GM21723 (cell line): ENCODE measurements around the gene PALMD.

Experiments
- ATAC-seq: cut with Tn5 transposase; IDR thresholded peaks from one replicate; pipeline ENCODE4 v1.9.1; 2021; ENCODE audit warnings: mild to moderate bottlenecking, moderate library complexity; ENCODE audit not compliant: unreplicated experiment

The PALMD gene

GRCh38 chr1:99738858-99739465 is 93.0 kb downstream of the PALMD start:
- ATAC-seq: no peak

- ATAC-seq: no peak
These were observed 94.2 kb downstream of the PALMD start for GRCh38 chr1:99740141-99740540.
